Myometrial cell (primary cell): ENCODE measurements around the gene IFNW1. TPM values are rescaled to one million over a fixed set of nuclear protein-coding genes. Genes with fewer than 3 reads are reported as not detected.

Experiments used
- total RNA-seq: library from RNA; depleted of rRNA; stranded (reverse); fragments of >200 nt; gene quantifications from 2 replicates; pipeline ENCODE4 v1.2.3, GENCODE V29; 2015

The IFNW1 gene
- not detected in 2 replicates for total RNA-seq

GRCh38 chr9:21141427-21141882, at the start of gene IFNW1:
TSS of gene IFNW1 (minus strand) at chr9:21141832. CDS start at chr9:21141570, 262 bp downstream.

GRCh38 chr9:21187487-21187886, 45.9 kb upstream of the IFNW1 start, which contains the start of gene IFNA4:
TSS of gene IFNA4 (minus strand) at chr9:21187587. CDS start at chr9:21187531, 56 bp downstream.

GRCh38 chr9:21166560-21166959, 24.9 kb upstream of the IFNW1 start, which contains the start of gene IFNA21:
TSS of gene IFNA21 (minus strand) at chr9:21166660. CDS start at chr9:21166612, 48 bp downstream.

Other genes with a start within 250 kb of the IFNW1 start
- 9.0 and 13.0 TPM in 2 replicates for gene HACD4, start 110.2 kb downstream of the IFNW1 start, total RNA-seq
- gene IFNB1, start 63.9 kb downstream of the IFNW1 start, total RNA-seq = not detected in 2 replicates
- gene IFNA21, start 24.8 kb upstream of the IFNW1 start, total RNA-seq = not detected in 2 replicates
- not detected in 2 replicates for gene IFNA4, start 45.8 kb upstream of the IFNW1 start, total RNA-seq
- gene IFNA7, start 60.4 kb upstream of the IFNW1 start, total RNA-seq = not detected in 2 replicates
- not detected in 2 replicates for gene IFNA10, start 65.3 kb upstream of the IFNW1 start, total RNA-seq
- gene IFNA16, start 75.5 kb upstream of the IFNW1 start, total RNA-seq = not detected in 2 replicates
- not detected in 2 replicates for gene IFNA17, start 86.4 kb upstream of the IFNW1 start, total RNA-seq
- gene IFNA14, start 98.2 kb upstream of the IFNW1 start, total RNA-seq = not detected in 2 replicates
- gene IFNA5, start 163.5 kb upstream of the IFNW1 start, total RNA-seq = not detected in 2 replicates
- 22.5 and 29.8 TPM in 2 replicates for gene KLHL9, start 193.6 kb upstream of the IFNW1 start, total RNA-seq
- gene IFNA6, start 209.1 kb upstream of the IFNW1 start, total RNA-seq = not detected in 2 replicates
- gene IFNA13, start 226.2 kb upstream of the IFNW1 start, total RNA-seq = not detected in 2 replicates
- gene IFNA2, start 243.6 kb upstream of the IFNW1 start, total RNA-seq = not detected in 2 replicates